NCI-H345 (cell line): ENCODE results near the gene PRCD.
"Not testable (repeated sequence)": the region's sequence is repeated elsewhere in the genome, so short reads cannot be mapped to it uniquely, and the experiment has no call there.

Experiments
- DNase-seq: peaks from one replicate; lab custom pipeline; 2025; lab: John Stamatoyannopoulos, UW

The PRCD gene

DNA sequence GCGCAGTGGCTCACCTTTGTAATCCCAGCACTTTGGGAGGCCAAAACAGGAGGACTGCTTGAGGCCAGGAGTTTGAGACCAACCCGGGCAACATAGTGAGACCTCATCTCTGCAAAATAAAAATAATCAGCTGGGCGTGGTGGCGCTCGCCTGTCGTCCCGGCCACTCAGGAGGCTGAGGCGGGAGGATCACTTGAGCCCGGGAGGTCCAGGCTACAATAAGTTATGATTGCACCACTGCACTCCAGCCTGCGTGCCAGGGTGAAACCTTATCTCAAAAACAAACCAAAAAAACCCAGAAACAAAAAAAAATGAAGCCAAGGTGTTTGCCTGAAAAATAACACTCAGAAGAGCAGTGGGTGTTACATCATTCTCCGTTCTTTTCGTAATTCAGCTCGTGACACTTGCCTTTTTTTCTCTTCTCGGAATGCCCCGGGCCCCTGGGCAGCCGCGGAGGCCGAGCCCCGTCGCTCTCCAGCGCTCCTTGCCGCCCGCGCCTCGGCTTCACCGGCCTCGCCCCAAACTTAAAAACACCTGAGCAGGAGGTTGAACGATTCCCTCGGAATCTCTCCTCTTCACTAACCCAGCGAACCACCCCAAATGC lies 17.0 kb downstream of the PRCD start:
- DNase-seq, result no peak

DNA sequence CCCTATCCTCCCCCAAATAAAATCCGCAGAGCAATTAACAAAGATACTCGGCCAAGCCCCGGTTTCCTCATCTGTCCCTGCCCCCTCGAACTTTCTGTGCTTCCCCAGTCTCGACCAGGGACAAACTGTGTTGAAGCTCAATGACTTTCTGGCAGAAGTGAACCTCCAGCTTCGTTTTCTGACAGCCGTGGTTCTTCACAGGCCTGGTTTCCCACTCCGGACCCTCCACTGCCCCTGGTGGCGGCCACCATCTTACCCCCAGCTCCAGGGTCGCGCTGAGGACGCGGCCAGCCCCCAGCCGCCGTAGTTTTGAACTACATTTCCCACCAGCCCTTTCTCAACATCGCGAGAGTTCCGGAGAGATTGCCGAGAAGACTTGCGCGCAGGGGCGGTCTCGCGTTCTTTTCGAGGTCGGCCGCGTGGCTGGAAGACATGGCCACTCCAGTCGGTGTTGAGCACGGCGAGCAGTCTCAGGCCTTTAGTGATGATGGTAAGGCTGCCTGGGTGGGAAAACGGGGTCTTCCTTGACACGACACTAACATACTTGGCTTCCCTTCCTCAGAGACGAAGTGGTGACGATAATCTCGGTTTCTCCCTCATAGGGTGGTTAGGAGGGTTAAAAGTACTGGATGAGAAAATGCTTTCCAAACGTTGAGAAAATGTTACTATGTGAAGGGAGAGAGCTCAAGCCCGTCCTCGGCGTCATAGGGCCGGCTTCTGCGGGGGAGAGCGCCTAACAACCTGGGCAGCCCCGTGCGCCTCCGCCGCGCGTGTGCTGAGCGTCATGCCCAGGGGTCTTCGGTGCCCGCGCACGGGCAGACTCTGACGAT lies 17.7 kb downstream of the PRCD start:
- DNase-seq, result peak; percentile 99

DNA sequence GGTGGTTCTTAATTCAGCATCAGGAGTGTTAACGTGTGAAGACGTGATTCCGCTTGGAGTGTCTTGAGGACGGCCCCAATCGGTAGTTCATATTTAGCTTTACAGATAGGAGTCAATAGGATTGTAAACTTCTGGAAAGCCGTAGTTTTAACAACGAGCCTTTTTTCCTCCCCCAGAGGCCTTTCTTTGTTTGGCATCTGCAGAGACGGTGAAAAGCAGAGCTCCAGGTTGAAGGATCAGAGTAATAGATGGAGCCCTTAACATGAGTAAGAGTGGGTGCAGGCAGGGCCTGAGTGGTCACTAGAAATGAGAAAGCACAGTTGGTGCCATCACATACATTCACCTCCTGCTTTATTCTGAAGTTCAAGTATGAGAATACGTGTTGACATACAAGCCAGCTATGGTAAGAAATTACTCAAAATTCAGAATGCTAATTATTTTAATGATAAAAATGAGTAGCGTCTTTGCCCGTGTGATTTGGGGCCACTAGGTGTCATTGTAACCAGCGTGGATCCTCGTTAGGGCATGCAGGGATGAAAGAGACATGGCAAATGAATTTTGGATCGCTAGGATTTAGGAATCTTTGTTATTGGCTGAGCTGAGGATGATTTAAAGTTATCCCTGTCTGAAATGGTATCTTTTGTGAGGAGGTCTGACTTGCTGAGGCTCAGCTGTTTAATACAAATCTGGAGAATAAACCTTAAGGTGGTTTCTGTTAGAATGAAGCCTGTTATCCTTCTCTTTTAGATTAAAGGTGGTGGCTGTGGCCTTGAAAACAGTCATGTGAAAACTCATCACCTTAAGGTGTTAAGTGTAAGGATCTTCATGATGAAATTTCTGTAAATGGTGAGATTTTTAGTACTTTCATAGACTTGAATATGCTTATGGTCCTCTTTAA lies 18.6 kb downstream of the PRCD start:
- DNase-seq, result peak; percentile 35

DNA sequence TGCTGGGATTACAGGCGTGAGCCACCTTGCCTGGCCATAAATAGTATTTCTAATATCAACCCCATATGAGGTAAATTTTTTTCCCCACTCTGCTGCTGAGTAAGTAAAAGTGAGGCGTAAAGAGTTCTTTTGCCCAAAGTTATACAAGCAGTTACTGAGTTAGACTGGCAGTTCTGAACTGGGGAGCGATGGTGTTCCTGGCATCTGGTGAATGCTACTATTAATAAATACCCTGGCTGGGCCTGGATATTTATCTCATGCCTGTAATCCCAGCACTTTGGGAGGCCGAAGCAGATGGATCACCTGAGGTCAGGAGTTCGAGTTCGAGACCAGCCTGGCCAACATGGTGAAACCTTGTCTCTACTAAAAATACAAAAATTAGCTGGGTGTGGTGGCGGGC lies 19.6 kb downstream of the PRCD start:
- not testable (repeated sequence) for DNase-seq

DNA sequence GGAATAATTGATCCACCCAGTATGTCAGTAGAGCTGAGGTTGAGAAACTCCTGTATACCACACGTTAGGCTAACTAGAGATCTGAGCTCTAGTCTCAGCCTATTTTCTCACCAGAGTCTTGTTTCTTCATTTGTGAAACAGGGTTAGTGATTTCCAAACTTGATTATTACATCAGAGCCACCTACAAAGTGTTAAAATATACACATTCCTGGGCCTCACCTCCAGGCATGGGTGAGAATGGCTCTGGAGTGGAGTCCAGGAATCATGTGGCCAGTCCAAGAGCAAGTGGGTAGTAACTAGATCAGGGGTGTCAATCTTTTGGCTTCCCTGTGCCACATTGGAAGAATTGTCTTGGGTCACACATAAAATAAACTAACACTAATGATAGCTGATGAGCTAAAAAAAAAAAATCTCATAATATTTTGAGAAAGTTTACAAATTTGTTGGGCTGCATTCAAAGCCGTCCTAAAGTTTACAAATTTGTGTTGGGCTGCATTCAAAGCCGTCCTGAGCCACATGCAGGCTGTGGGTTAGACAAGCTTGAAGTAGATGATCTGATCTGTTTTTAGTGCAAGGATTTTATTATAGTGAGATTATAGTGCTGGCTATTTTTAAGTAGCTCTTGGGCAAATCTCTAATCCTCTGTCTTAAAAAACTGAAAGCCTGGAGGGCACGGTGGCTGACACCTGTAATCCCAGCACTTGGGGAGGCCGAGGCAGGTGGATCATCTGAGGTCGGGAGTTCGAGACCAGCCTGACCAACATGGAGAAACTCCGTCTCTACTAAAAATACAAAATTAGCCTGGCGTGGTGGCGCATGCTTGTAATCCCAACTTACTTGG lies 20.4 kb downstream of the PRCD start:
- DNase-seq, result no peak

DNA sequence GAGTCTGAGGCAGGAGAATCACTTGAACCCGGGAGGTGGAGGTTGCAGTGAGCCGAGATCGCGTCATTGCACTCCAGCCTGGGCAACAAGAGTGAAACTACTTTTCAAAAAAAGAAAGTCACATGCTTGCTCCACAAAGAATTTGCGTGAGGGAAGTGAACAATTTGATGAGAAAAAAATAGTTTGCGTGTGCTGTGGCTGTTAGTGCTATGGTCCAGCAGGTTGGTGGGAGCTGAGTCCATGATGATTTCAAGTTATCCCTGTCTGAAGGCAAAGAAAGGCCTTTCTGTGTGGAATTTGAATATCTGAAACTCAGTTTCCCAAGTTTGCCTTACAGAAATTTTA lies 21.0 kb downstream of the PRCD start:
- no peak for DNase-seq

DNA sequence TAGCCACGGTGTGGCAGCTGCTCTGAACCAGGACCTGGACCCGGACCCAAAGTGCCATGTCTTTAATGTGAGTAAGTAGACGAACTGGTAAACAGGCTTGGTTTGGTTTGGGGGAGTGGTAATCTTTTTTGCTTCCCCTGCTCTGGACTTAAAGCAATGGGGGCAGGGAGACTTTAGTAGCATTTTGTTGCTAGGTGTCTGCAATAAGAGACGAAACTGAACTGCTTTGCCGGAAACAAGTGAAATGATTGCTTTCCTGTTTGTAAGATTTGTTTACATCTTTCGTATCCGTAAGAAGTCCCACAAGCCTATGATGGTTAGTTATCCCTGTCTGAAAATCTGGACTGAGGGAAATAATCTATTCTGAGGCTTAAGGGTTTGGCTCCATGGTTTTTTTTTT lies 21.5 kb downstream of the PRCD start:
- no peak for DNase-seq

DNA sequence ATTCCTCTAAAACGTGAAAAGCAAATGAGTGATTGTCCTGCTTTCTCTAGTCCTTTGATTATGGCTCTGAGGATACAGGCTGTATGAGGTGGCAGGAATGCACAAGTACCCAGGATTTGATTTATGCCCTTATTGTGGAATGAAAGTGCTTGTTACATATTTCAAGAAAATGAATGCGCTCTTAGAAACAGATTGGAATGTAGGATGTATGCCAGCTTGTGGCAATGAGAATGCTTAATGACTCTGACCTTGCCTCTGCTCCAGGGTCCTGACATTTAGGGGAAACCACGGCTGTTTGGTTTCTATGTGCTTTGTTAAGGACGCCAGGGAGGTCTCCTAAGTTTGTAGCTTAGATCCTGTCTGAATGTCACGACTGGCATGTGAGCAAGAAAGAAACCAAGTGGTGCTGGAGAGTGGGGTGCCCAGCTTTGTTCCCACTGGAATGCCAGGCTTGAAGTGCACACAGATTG lies 22.0 kb downstream of the PRCD start:
- DNase-seq, result no peak

DNA sequence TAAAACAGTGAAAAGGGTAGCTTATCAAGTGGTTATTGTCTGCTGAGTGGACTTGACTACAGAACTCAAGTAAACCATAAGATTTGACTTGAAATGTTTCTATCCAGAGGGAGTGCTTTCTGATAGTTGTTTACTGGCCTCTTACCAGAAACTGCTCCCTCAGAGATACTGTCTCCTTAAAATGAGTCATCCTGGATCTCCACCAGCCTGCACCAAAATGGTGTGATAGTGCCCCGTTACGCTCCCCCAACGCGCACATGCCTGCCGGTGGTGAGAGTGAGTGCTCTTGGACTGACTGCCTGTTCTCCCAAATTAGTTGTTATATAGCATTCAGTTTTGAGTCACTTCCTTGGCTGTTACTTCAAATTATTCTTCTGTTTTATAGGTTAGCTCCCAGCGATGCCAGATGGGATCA lies 22.9 kb downstream of the PRCD start:
- DNase-seq, result no peak

DNA sequence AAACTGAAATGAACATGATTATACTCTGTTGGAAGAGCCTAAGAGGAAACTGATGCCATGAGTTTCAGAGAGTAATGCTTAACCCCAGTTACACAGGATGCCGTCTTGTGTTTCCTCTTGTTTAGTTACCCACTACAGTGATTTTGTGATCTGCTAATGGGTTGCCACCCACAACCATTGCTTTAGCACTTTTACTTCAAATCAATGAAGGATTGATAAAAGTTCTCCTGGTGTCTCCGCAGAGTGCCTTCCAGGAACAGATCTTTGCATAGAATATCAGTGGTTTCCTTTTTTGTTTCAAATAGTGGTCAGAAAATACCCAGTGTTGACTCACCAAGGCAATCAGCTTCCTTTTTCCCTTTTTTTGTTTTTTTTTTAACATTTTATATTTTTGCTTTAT lies 23.5 kb downstream of the PRCD start:
- DNase-seq, result not testable (repeated sequence)

DNA sequence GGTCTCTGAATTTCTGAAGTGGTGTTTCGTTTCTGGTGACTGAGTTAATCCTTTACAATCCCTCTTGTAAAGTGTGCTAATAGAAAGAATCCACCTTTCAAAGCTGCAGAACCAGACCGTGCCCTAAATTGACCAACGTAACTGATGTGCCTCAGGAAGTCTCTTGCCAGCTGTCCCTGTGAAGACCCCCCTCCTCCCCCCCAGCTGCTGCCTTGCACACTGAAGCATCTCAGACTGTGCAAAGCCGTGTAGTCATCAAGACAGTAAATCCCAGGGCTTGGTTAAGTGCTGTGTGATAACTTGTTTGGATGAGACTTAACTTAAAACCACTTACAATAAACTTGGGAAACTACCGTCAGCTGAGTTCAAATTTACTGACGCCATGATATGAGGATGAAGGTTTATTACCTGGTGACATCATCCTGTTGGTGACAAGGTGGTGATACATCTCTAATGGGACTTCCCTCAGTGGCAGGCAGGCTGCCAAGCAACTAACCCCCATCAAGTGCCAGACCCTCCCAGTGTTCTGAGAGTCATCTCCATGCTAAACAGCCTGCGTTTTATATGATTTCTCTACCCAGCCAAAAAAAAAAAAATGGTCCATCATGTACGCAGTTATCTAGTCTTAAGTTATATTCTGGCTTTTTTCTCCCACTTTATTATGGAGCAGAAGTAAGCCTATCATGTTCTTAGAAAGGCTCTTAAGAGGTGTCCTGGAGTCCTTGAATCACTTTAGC lies 25.3 kb downstream of the PRCD start:
- not testable (repeated sequence) for DNase-seq

DNA sequence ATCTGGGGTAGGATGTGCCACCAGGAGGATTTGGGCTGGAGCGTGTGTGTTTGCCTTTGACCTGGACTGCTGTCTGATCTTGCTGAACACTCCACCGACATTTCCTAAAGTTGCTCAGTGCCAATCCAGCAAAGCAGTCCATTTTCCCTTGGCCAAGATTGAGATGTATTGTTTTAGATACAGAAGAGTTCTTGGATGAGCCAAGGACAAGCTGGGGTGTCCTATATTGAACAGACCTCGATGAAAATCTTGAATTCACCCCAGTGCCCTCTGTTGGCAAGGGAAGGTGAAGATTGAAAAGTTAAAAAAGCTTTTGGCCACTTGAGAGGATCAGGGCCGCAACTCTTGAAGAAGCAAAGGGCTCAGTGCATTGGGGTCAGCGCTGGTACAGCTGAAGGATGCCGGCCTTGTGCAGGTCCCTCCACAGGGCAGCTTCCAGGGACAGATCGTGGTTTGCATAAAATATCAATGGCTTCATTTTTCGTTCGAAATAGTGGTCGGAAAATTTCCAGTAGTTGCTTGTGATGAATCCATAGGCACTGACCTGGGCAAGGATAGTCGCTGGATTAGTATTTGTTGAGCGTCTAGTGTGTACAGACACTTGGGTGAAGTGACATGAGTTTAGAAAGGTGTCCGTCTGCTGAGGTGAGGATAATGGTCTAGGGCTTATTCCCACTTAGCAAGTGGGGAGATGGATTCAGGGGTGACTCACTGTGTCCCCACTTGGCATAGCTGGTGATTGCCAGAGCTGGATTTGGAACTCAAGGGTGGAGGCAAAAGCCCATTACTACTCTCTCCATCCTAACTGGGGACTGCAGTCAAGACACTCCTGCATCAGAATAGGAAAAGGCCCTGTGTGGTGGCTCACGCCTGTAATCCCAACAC lies 26.1 kb downstream of the PRCD start:
- DNase-seq, result no peak

DNA sequence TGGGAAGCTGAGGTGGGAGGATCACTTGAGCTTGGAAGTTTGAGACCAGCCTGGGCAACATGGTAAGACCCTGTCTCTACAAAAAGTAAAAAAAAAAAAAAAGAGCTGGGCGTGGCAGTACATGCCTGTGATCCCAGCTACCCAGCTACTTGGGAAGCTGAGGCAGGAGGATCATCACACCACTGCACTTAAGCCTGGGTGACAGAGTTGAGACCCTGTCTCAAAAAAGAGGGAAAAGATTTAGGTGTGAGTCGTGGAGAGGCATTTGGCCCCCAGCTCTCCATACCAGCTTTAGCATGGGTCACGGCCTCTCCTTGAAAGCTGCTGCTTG lies 26.7 kb downstream of the PRCD start:
- no peak for DNase-seq

DNA sequence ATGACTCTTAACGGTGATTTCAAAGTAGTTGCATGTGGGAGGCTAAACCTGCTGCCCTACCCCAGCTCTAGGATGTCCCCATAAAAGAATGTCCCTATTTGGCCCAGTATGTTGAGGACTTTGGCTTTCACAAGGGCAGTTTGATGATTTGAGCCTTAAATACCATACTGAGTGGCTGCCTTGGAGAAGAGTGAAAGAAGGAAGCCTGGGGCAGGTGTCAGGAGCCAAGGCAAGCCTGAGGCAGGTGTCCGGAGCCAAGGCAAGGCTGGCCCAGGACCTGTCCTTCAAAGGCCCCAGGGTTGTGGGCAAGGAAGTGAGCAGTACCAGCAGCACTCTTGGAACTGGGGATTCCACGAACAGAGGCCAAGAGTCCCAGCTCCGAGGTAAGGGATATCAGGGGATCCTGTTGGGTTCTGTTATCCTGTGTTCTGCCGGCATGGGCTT lies 27.2 kb downstream of the PRCD start:
- DNase-seq, result no peak

DNA sequence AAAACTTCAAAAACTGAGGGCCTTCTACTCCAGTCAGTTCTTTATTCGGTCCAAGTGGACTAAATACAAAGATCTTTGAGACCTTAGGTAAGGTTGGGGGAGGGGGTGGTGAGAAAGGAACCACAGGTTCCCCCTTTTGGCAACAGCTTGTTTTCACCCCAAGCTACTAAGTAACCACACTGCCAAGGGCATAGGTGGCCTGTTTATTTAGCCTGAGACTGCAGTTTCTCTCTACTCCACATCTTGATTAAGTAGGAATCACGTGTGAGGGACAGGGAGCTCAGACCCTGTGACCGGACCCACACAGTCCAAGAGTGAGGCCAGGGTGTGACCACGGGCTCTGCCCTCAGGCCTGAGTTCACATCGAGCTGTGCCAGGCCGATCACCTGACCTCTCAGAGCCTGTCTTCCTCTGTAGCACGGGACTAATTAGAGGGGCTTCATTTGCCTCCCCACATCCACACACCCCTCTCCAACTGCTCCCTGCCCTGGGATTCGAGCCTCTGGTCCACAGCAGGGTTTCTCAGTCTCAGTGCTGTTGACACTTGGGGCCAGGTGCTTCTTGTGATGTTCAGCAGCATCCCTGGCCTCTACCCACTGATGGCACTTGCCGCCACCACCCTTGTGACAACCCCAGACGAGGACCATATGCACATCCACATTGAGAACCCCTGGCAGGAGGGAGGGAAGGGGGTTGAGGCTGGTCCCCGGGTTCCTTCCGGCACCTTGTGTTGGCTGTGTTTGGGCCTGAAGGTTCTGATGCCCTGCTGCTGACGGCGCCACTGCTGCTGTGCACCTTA lies 28.0 kb downstream of the PRCD start:
- no peak for DNase-seq

DNA sequence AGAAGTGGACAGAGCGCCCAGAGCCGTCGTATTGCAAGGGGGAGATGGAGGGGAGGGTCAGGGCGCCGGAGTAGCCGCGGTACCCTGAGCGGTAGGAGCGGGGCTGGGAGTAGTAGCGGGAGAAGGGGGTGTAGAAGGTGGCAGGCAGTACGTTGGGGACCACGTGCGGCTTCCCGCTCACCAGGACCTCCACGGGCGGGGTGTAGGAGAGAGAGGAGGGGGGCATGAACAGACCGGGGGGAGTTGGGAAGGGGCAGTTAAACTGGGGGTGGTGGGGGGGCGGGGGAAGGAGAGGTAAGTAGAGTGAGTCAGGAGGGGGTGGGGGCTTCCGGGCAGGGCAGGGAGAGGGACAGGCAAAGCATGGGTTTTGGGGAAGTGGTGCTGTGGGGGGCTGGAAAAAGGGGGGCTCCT lies 29.0 kb downstream of the PRCD start:
- DNase-seq, result no peak

DNA sequence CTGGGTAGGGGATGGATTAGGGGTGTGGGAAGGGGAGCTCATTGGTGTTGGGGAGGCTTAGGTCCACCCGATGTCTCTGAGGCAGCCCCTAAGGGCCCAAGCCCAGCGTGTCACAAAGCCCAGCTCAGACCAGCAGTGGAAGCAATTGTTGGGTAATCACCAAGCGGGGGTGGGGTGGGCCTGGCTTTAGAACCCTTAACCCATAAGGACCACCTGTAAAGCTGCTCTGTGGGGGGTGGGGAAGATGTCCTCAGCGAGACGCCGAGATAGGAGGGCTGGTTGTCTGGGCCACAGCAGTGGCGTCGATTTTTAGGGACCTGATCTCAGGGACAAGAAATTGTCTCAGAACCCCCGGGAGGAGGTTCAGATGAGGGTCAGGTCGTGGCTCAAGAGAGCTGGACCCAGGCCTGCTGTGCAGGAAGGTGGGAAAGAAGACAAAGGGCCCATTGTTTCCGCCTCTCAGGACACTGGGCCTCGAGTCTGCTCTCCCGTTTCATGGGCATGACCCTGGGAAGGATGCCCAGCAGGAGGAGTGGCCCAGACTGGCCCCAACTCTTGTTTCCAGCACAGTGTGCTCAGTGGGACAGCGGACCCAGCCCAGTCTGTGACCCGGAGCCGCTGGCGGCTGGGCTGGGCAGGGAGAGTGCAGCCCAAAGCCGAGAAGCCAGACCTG lies 29.9 kb downstream of the PRCD start:
- no peak for DNase-seq

DNA sequence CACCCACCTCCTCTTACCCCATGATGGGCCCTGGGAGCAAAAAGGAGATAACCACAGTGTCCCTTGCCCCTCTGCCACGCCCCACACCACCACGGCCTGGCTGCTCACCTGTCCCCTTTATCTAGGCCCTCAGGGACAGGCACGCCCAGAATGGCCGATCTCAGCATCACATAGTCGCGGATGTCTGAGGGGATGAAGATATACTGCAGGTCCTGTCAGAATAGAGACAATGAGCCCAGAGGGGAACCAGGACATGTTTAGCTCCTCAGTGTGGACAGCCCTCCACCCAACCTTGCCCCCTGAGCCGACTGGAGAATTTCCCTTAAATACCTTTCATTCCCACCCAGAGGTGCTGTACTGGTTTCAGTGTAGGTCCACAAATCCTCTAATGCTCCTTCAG lies 30.6 kb downstream of the PRCD start:
- no peak for DNase-seq
